CD14-positive monocyte (primary cell): ENCODE data around the gene SGTB. TPM values are rescaled to one million over a fixed set of nuclear protein-coding genes. Genes with fewer than 3 reads are reported as not detected.

Experiments
- DNase-seq, 3 donors: peaks; one replicate each; pipeline ENCODE4 v3.0.0-alpha.2; 2011 to 2022
- H2AFZ ChIP-seq: 2 replicates; pipeline ENCODE4 v1.6.0; 2012; ENCODE audit warnings: mild to moderate bottlenecking, low read depth, low read length, inconsistent platforms; ENCODE audit not compliant: insufficient read depth, poor library complexity, severe bottlenecking
- H3K27ac ChIP-seq, 2 donors: 1 replicate in 1 of 2; 2 replicates in 1 of 2; pipeline ENCODE4 v1.5.1; 2012 to 2013; ENCODE audit warnings: low read length in 2 of 2, control low read depth in 1 of 2, inconsistent platforms in 1 of 2, low read depth in 1 of 2, mild to moderate bottlenecking in 1 of 2
- H3K27me3 ChIP-seq, 2 donors: one replicate each; pipeline versions ENCODE4 v1.6.0 to v1.6.1; 2011 to 2013; ENCODE audit warnings: low read length in 2 of 2; ENCODE audit not compliant: control insufficient read depth in 2 of 2, insufficient read depth in 2 of 2
- H3K36me3 ChIP-seq, 2 donors: replicated peaks in 1 of 2; 1 replicate in 1 of 2; 2 replicates in 1 of 2; pipeline versions ENCODE4 v1.5.1 to v1.6.1; 2012 to 2013; ENCODE audit warnings: low read length in 2 of 2, control low read depth in 1 of 2, inconsistent platforms in 1 of 2, mild to moderate bottlenecking in 1 of 2; ENCODE audit not compliant: insufficient read depth in 2 of 2, control insufficient read depth in 1 of 2
- H3K4me1 ChIP-seq, 2 donors: 1 replicate in 1 of 2; 2 replicates in 1 of 2; pipeline versions ENCODE4 v1.5.1 to v1.6.1; 2012 to 2013; ENCODE audit warnings: low read length in 2 of 2, control low read depth in 1 of 2, inconsistent platforms in 1 of 2, mild to moderate bottlenecking in 1 of 2, moderate library complexity in 1 of 2; ENCODE audit not compliant: insufficient read depth in 2 of 2, control insufficient read depth in 1 of 2
- H3K4me2 ChIP-seq: replicated peaks from 2 replicates; pipeline ENCODE3; 2012; ENCODE audit warnings: low read length, moderate library complexity, mild to moderate bottlenecking; ENCODE audit not compliant: poor library complexity, severe bottlenecking; ENCODE audit errors: extremely low read depth
- H3K4me3 ChIP-seq, 3 experiments: fragments of 200-600 bp in 1 of 3; sonication (generic) in 1 of 3; replicated peaks in 1 of 3; 1 replicate in 2 of 3; 2 replicates in 1 of 3; pipeline ENCODE4 v1.5.1; 2011 to 2013; ENCODE audit warnings: low read length in 3 of 3, mild to moderate bottlenecking in 3 of 3, control low read depth in 2 of 3, low read depth in 2 of 3, inconsistent platforms in 1 of 3, moderate library complexity in 1 of 3
- H3K79me2 ChIP-seq: 2 replicates; pipeline ENCODE4 v1.6.0; 2012; ENCODE audit warnings: mild to moderate bottlenecking, control low read depth, inconsistent platforms, low read length, moderate library complexity; ENCODE audit not compliant: insufficient read depth
- H3K9ac ChIP-seq: 2 replicates; pipeline ENCODE4 v1.6.0; 2017; ENCODE audit warnings: low read length, mild to moderate bottlenecking; ENCODE audit not compliant: insufficient read depth, poor library complexity, severe bottlenecking
- H3K9me3 ChIP-seq, 2 donors: replicated peaks in 1 of 2; 1 replicate in 1 of 2; 2 replicates in 1 of 2; pipeline versions ENCODE4 v1.5.1 to v1.6.1; 2012 to 2013; ENCODE audit warnings: low read length in 2 of 2, control low read depth in 1 of 2; ENCODE audit not compliant: control insufficient read depth in 1 of 2, insufficient read depth in 1 of 2
- H4K20me1 ChIP-seq: 2 replicates; pipeline ENCODE4 v1.6.0; 2012; ENCODE audit warnings: mild to moderate bottlenecking, low read length, control low read depth, moderate library complexity; ENCODE audit not compliant: insufficient read depth
- H3K27ac Mint-ChIP-seq, 7 donors: one replicate each; pipeline ENCODE4 v1.8.0; 2020; ENCODE audit warnings: mild to moderate bottlenecking in 7 of 7, mixed read lengths in 7 of 7, moderate library complexity in 6 of 7, inconsistent platforms in 2 of 7
- H3K27me3 Mint-ChIP-seq, 3 donors: one replicate each; pipeline ENCODE4 v1.8.0; 2021 to 2022; ENCODE audit warnings: low read depth in 3 of 3, mild to moderate bottlenecking in 3 of 3, mixed read lengths in 3 of 3, moderate library complexity in 3 of 3, inconsistent platforms in 1 of 3
- H3K36me3 Mint-ChIP-seq, 2 donors: one replicate each; pipeline ENCODE4 v1.8.0; 2020; ENCODE audit warnings: mixed read lengths in 2 of 2, inconsistent platforms in 1 of 2, mild to moderate bottlenecking in 1 of 2
- H3K4me1 Mint-ChIP-seq: one replicate; pipeline ENCODE4 v1.8.0; 2020; ENCODE audit warnings: mild to moderate bottlenecking, mixed read lengths
- H3K4me3 Mint-ChIP-seq, 2 donors: one replicate each; pipeline ENCODE4 v1.8.0; 2020; ENCODE audit warnings: mild to moderate bottlenecking in 2 of 2, mixed read lengths in 2 of 2, moderate library complexity in 1 of 2
- H3K9me3 Mint-ChIP-seq, 7 donors: one replicate each; pipeline ENCODE4 v1.8.0; 2020 to 2022; ENCODE audit warnings: mixed read lengths in 7 of 7, mild to moderate bottlenecking in 6 of 7, moderate library complexity in 6 of 7, inconsistent platforms in 2 of 7
- WGBS: methylation state at CpG from one replicate; pipeline ENCODE4 v1.1.5; 2013; ENCODE audit warnings: missing lambda C conversion rate; ENCODE audit not compliant: insufficient coverage; 5-methylcytosine and 5-hydroxymethylcytosine counted together
- intact Hi-C, 2 donors: fragments of 100-400 bp; cut with micrococcal nuclease; formaldehyde crosslinking; loops; one replicate each; pipeline versions ENCODE4 v1.15.0 to v1.15.1; 2023
- polyA plus RNA-seq, 3 donors: library from polyadenylated mRNA; depleted of rRNA in 1 of 3; unstranded in 2 of 3; stranded (reverse) in 1 of 3; fragments of 300-500 nt in 2 of 3; fragments of >200 nt in 1 of 3; fragmentation: Illumina TruSeq in 2 of 3; gene quantifications; 1 replicate in 2 of 3; 2 replicates in 1 of 3; pipeline ENCODE4 v1.2.3, GENCODE V29; 2012 to 2021
- TF ChIP-seq, protein P1 (sequence below): fragments of 200-600 bp; IDR thresholded peaks from one replicate; pipeline ENCODE4 v1.8.0; 2022; ENCODE audit warnings: antibody characterized with exemption, mild to moderate bottlenecking

The SGTB gene
- polyA plus RNA-seq, 3 donors, result 7.4 to 16.5 (median 7.6) TPM

DNA sequence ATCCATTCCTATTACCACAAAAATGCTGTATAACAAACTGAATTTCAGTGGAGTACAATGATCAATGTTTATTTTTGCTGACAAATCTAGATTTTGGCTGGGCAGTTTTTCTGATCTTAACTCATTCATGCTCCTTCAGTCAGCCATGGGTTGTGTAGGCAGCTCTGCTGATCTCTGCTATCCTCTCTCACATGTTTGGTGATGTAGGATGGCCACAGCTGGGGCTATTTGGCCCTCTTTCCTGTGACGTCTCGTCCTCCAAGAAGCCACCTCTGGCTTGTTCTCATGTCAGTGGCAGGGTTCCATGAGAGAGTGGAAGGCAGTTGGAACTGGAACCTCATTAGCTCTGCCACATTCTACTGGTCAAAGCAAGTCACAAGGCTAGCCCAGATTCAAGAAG is 9.0 kb upstream of the SGTB start:
- peak overlapping the region; percentile 38 for H2AFZ ChIP-seq
- peaks cover 6% of the 10 kb centered on the region for H4K20me1 ChIP-seq
- no peak overlapping the region for H3K4me2 ChIP-seq
- peaks cover 73% of the 10 kb centered on the region for H3K79me2 ChIP-seq
- no peaks in the 10 kb centered on the region for H3K36me3 ChIP-seq
- Mint-ChIP-seq H3K4me1 (peaks cover 66% of the 10 kb centered on the region), H3K27ac (peak overlapping the region; percentile 57 to 98 (median 93)), H3K4me3 (no peak overlapping the region), H3K9me3 (peaks cover 0 to 5% (median 0%) of the 10 kb centered on the region in 7 donors), H3K36me3 (peaks cover 2 to 3% of the 10 kb centered on the region in 2 donors), H3K27me3 (no peaks in the 10 kb centered on the region)
- H3K9me3 ChIP-seq, result no peaks in the 10 kb centered on the region
- no peak overlapping the region for H3K9ac ChIP-seq
- peaks cover 60 to 66% of the 10 kb centered on the region in 2 donors for H3K4me1 ChIP-seq
- H3K4me3 ChIP-seq, result no peak overlapping the region
- intact Hi-C loops, result no loop called here
- TF ChIP-seq, protein P1, sequence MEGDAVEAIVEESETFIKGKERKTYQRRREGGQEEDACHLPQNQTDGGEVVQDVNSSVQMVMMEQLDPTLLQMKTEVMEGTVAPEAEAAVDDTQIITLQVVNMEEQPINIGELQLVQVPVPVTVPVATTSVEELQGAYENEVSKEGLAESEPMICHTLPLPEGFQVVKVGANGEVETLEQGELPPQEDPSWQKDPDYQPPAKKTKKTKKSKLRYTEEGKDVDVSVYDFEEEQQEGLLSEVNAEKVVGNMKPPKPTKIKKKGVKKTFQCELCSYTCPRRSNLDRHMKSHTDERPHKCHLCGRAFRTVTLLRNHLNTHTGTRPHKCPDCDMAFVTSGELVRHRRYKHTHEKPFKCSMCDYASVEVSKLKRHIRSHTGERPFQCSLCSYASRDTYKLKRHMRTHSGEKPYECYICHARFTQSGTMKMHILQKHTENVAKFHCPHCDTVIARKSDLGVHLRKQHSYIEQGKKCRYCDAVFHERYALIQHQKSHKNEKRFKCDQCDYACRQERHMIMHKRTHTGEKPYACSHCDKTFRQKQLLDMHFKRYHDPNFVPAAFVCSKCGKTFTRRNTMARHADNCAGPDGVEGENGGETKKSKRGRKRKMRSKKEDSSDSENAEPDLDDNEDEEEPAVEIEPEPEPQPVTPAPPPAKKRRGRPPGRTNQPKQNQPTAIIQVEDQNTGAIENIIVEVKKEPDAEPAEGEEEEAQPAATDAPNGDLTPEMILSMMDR, result no peak
- no CpG with 5 or more reads among the region's 2 CpGs for WGBS
- peak in 1 of 3 donors; percentile 11 for DNase-seq
- H3K27ac ChIP-seq, result peak overlapping the region; percentile 56 to 82
- no peaks in the 10 kb centered on the region for H3K27me3 ChIP-seq

DNA sequence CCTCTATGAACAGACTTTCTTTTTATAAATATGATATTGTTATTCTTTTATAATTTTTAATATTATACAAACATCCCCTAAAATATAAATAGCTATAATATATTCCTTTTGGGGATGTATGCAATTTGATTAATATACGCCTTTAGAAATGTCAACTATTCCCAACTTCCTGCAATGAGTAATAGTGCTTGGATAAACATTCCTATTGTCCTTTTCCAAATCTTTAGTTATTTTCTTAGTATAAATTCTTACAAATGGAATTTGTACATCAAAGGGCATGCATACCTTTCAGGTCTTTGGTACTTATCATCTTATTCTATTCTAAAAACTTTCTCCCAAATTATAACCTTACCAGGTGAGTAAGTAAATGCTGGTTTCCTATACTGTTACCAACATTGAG is 6.3 kb upstream of the SGTB start:
- H3K27ac ChIP-seq, result no peak overlapping the region
- DNase-seq, result no peak
- H3K27me3 Mint-ChIP-seq, result no peaks in the 10 kb centered on the region
- H3K27ac Mint-ChIP-seq, result no peak overlapping the region
- no peaks in the 10 kb centered on the region for H3K36me3 ChIP-seq
- H3K27me3 ChIP-seq, result no peaks in the 10 kb centered on the region
- no peak overlapping the region for H3K4me2 ChIP-seq
- H2AFZ ChIP-seq, result no peak overlapping the region
- peaks cover 79% of the 10 kb centered on the region for H3K79me2 ChIP-seq
- peaks cover 53 to 59% of the 10 kb centered on the region in 2 donors for H3K4me1 ChIP-seq
- H3K9me3 Mint-ChIP-seq, result peaks cover 0 to 2% (median 0%) of the 10 kb centered on the region in 7 donors
- intact Hi-C loops, result loop anchor here in 1 of 2 donors (10.0 kb wide), 1 partner anchor 103 kb away; the partner anchor contains the start of genes SHLD3, TRAPPC13 and TRIM23
- no peak overlapping the region for H3K9ac ChIP-seq
- WGBS, result no CpG with 5 or more reads among the region's 1 CpG
- no peaks in the 10 kb centered on the region for H3K9me3 ChIP-seq
- H3K36me3 Mint-ChIP-seq, result peaks cover 2 to 3% of the 10 kb centered on the region in 2 donors
- peaks cover 59% of the 10 kb centered on the region for H3K4me1 Mint-ChIP-seq
- H3K4me3 ChIP-seq, result no peak overlapping the region
- H4K20me1 ChIP-seq, result peaks cover 6% of the 10 kb centered on the region
- no peak overlapping the region for H3K4me3 Mint-ChIP-seq
- TF ChIP-seq, protein P1, result no peak
